ENCODE data around the gene CACNG7.

CACNG7 gene

GRCh38 chr19:53957448-53958167, 48.5 kb downstream of the CACNG7 start:
- no peak for DNase-seq

- DNase-seq: no peak
Observed at GRCh38 chr19:53958168-53958571, 49.1 kb downstream of the CACNG7 start.

- DNase-seq: no peak
Observed at GRCh38 chr19:53958823-53959757, 50.0 kb downstream of the CACNG7 start.

- DNase-seq: no peak
Observed at GRCh38 chr19:53960187-53960586, 51.1 kb downstream of the CACNG7 start.

GRCh38 chr19:53960886-53961285, 51.8 kb downstream of the CACNG7 start:
- DNase-seq: no peak

- DNase-seq: no peak
Observed at GRCh38 chr19:53961523-53962356, 52.7 kb downstream of the CACNG7 start.

GRCh38 chr19:53962887-53963431, 53.9 kb downstream of the CACNG7 start, which contains the start of gene CACNG8:
Gene CACNG8, plus strand, starts transcription at chr19:53962937.
- no peak for DNase-seq

GRCh38 chr19:53965091-53965490, 56.0 kb downstream of the CACNG7 start:
- DNase-seq: no peak

GRCh38 chr19:53966931-53967330, 57.9 kb downstream of the CACNG7 start:
- DNase-seq: no peak

GRCh38 chr19:53969366-53969765, 60.3 kb downstream of the CACNG7 start:
- DNase-seq: no peak

GRCh38 chr19:53971673-53972072, 62.6 kb downstream of the CACNG7 start:
- DNase-seq: no peak

- no peak for DNase-seq
Observed at GRCh38 chr19:53977429-53977990, 68.4 kb downstream of the CACNG7 start.

GRCh38 chr19:53977991-53978731, 69.1 kb downstream of the CACNG7 start:
- DNase-seq: no peak

GRCh38 chr19:53978975-53979801, 70.1 kb downstream of the CACNG7 start:
- DNase-seq: no peak

- no peak for DNase-seq
Observed at GRCh38 chr19:53980539-53981375, 71.7 kb downstream of the CACNG7 start.

- DNase-seq: no peak
Observed at GRCh38 chr19:53981376-53981951, 72.4 kb downstream of the CACNG7 start.

GRCh38 chr19:53982001-53982451, 72.9 kb downstream of the CACNG7 start:
- no peak for DNase-seq

GRCh38 chr19:53982611-53983010, 73.5 kb downstream of the CACNG7 start:
- DNase-seq: no peak
